Type B pancreatic cell (in vitro differentiated cells): Measurements from ENCODE around the gene ARL8A. TPM values are rescaled to one million over a fixed set of nuclear protein-coding genes. Genes with fewer than 3 reads are reported as not detected.

Source experiments
- DNase-seq: peaks from one replicate; pipeline ENCODE4 v3.0.0; 2021; ENCODE audit warnings: mixed read lengths; ENCODE audit not compliant: unreplicated experiment; ENCODE audit errors: extremely low spot score
- H3K27ac Mint-ChIP-seq: 2 replicates; pipeline ENCODE4 v1.8.0; 2021; ENCODE audit warnings: mild to moderate bottlenecking, mixed read lengths
- H3K27me3 Mint-ChIP-seq: 2 replicates; pipeline ENCODE4 v1.8.0; 2021; ENCODE audit warnings: mixed read lengths
- H3K36me3 Mint-ChIP-seq: 2 replicates; pipeline ENCODE4 v1.8.0; 2021; ENCODE audit warnings: mixed read lengths
- H3K4me1 Mint-ChIP-seq: one replicate; pipeline ENCODE4 v1.8.0; 2021; ENCODE audit warnings: mixed read lengths; ENCODE audit not compliant: unreplicated experiment
- H3K4me3 Mint-ChIP-seq: 2 replicates; pipeline ENCODE4 v1.8.0; 2021; ENCODE audit warnings: mild to moderate bottlenecking, mixed read lengths
- H3K9me3 Mint-ChIP-seq: 2 replicates; pipeline ENCODE4 v1.8.0; 2021; ENCODE audit warnings: mixed read lengths
- CTCF ChIP-seq: fragments of 200-600 bp; sonication (generic); conservative IDR thresholded peaks from 2 replicates; pipeline ENCODE4 v1.5.0; 2021; ENCODE audit warnings: antibody characterized with exemption, mild to moderate bottlenecking
- total RNA-seq: library from RNA; stranded (reverse); gene quantifications from 2 replicates; pipeline ENCODE4 v1.2.1, GENCODE V29; 2021; ENCODE audit warnings: low replicate concordance

The ARL8A gene
- total RNA-seq, 1 donor from 2014 or later: 58.6 TPM

DNA sequence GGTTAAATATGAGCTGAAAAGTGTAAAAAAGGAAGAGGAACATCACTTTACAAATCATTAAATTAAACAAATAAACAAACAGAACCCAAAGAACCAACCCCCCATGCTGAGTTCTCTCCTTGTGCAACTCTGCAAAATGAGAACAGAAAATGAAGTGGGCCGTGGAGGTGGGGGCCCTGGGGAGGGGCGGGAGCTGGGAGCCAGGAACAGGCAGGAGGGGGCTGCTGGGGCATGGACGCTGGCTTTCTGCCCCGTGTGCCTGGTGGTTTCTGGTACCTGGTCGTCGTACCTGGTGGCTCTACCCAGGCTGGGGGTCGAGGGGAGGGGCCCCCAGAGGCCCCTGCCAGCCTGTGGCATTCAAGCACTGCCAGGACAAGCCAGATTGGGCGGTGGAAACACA lies 11.0 kb downstream of the ARL8A start:
- Mint-ChIP-seq H3K36me3 (no peaks in the 10 kb centered on the region), H3K27me3 (no peaks in the 10 kb centered on the region), H3K4me1 (peaks cover 9% of the 10 kb centered on the region), H3K27ac (peak overlapping the region; percentile 86), H3K4me3 (no peak overlapping the region), H3K9me3 (no peaks in the 10 kb centered on the region)
- no peak for TF ChIP-seq CTCF
- no peak for DNase-seq

DNA sequence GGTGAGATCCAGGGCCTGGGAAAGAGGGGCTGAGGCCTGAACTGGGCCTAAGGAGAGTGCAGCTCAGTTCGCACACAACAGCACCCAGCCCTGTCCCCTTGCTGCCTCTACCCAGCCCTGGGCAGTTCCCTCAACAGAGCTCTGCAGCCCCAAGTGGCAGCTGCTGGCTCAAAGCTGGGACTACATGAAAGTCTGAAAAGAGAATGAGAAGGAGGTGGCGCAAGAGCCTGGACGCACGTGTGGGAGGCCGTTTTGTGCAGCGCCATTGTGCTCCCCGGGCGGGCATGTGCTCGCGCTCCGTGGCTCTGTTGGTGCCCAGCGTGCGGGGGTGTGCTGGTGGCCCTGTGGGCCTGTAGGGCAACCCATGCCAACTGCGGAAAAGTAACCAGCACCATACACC lies 11.5 kb downstream of the ARL8A start:
- Mint-ChIP-seq H3K27me3 (no peaks in the 10 kb centered on the region), H3K9me3 (no peaks in the 10 kb centered on the region), H3K4me3 (no peak overlapping the region), H3K27ac (peak overlapping the region; percentile 86), H3K36me3 (no peaks in the 10 kb centered on the region), H3K4me1 (peaks cover 9% of the 10 kb centered on the region)
- TF ChIP-seq CTCF: no peak
- no peak for DNase-seq

GRCh38 chr1:202131956-202132821 lies 12.3 kb downstream of the ARL8A start:
- no peak for TF ChIP-seq CTCF
- Mint-ChIP-seq H3K27ac (peak overlapping the region; percentile 86), H3K4me3 (no peak overlapping the region), H3K9me3 (no peaks in the 10 kb centered on the region), H3K27me3 (no peaks in the 10 kb centered on the region), H3K36me3 (no peaks in the 10 kb centered on the region), H3K4me1 (peaks cover 9% of the 10 kb centered on the region)
- DNase-seq: no peak

GRCh38 chr1:202130816-202131522 lies 13.6 kb downstream of the ARL8A start:
- no peak overlapping the region for H3K27ac Mint-ChIP-seq
- H3K27me3 Mint-ChIP-seq: no peaks in the 10 kb centered on the region
- no peaks in the 10 kb centered on the region for H3K36me3 Mint-ChIP-seq
- peaks cover 9% of the 10 kb centered on the region for H3K4me1 Mint-ChIP-seq
- no peak for DNase-seq
- TF ChIP-seq CTCF: no peak
- no peak overlapping the region for H3K4me3 Mint-ChIP-seq
- no peaks in the 10 kb centered on the region for H3K9me3 Mint-ChIP-seq

DNA sequence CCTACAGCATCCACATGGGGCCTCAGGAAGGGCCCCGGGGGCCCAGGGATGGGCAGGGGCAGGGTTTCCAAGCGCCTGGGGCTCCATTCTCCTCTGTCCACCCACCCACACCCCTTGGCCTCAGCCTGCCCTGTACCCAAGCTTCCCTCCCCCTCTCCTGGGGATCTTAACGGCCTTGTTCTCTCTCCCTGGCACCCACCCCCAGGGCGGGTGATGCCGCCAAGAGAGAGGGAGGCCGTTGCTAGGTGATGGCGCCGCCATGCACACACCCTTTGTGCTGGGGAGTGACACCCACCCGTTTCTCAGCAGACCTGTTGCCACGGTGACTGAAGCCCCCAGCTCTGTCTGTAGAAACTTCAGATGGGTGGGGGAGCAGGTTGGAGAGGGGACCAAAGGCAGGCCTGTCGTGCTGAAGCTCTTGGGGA lies 14.2 kb downstream of the ARL8A start:
- H3K27ac Mint-ChIP-seq: no peak overlapping the region
- H3K4me3 Mint-ChIP-seq: no peak overlapping the region
- no peaks in the 10 kb centered on the region for H3K9me3 Mint-ChIP-seq
- H3K27me3 Mint-ChIP-seq: no peaks in the 10 kb centered on the region
- H3K4me1 Mint-ChIP-seq: peaks cover 9% of the 10 kb centered on the region
- no peak for DNase-seq
- TF ChIP-seq CTCF: no peak
- H3K36me3 Mint-ChIP-seq: no peaks in the 10 kb centered on the region
